Sigmoid colon (tissue), 7 donors: ENCODE results near the gene SEC24B. TPM values are rescaled to one million over a fixed set of nuclear protein-coding genes. Genes with fewer than 3 reads are reported as not detected.

Experiments used
- DNase-seq: peaks from one replicate; pipeline ENCODE4 v3.0.0-alpha.2; 2019
- H3K27ac ChIP-seq, 4 donors: fragments of 200-600 bp; sonication (generic); one replicate each; pipeline ENCODE4 v1.5.1; 2016 to 2019; ENCODE audit warnings: mild to moderate bottlenecking in 1 of 4
- H3K27me3 ChIP-seq, 3 donors: fragments of 200-600 bp; sonication (generic); one replicate each; pipeline ENCODE4 v1.5.1; 2019; ENCODE audit warnings: mild to moderate bottlenecking in 1 of 3
- H3K36me3 ChIP-seq, 4 donors: fragments of 200-600 bp; sonication (generic); one replicate each; pipeline ENCODE4 v1.5.1; 2016 to 2019
- H3K4me1 ChIP-seq, 4 donors: fragments of 200-600 bp; sonication (generic); one replicate each; pipeline ENCODE4 v1.5.1; 2017 to 2019
- H3K4me3 ChIP-seq, 4 donors: fragments of 200-600 bp; sonication (generic); one replicate each; pipeline ENCODE4 v1.5.1; 2017 to 2019; ENCODE audit warnings: mild to moderate bottlenecking in 2 of 4, moderate library complexity in 1 of 4
- H3K9me3 ChIP-seq, 4 donors: fragments of 200-600 bp in 3 of 4; sonication (generic) in 3 of 4; one replicate each; pipeline versions ENCODE4 v1.5.1 to v1.6.1; 2013 to 2019
- EP300 ChIP-seq, 4 donors: sonication (generic); formaldehyde crosslinking; IDR thresholded peaks; one replicate each; pipeline ENCODE4 v1.6.1; 2017; ENCODE audit warnings: antibody characterized with exemption in 4 of 4
- POLR2A ChIP-seq, 2 donors: fragments of 450-650 bp; IDR thresholded peaks; one replicate each; pipeline ENCODE4 v1.6.1; 2016; ENCODE audit warnings: antibody characterized with exemption in 2 of 2, mild to moderate bottlenecking in 2 of 2, moderate library complexity in 2 of 2
- POLR2AphosphoS5 ChIP-seq, 4 donors: sonication (generic); formaldehyde crosslinking; IDR thresholded peaks; one replicate each; pipeline ENCODE4 v1.6.1; 2017; ENCODE audit warnings: antibody characterized with exemption in 4 of 4
- WGBS, 2 donors: extraction: QIAGEN DNeasy Blood & Tissue Kit; methylation state at CpG; one replicate each; pipeline ENCODE4 v1.1.7; 2013; 5-methylcytosine and 5-hydroxymethylcytosine counted together
- intact Hi-C: fragments of 100-400 bp; cut with DNase I; formaldehyde crosslinking; loops from one replicate; pipeline ENCODE4 v1.15.1; 2023
- polyA plus RNA-seq, 3 donors: library from polyadenylated mRNA; stranded (reverse); fragments of 200-250 nt; gene quantifications; one replicate each; pipeline ENCODE4 v1.2.3, GENCODE V29; 2013
- total RNA-seq, 4 donors: library from RNA; depleted of rRNA; stranded (reverse); fragments of >200 nt; gene quantifications; one replicate each; pipeline ENCODE4 v1.1.0, GENCODE V29; 2016
- TF ChIP-seq, protein P1 (sequence below), 4 experiments: fragments of 450-650 bp in 3 of 4; fragments of 200-600 bp in 1 of 4; IDR thresholded peaks; one replicate each; pipeline ENCODE4 v1.5.1; 2016 to 2019; ENCODE audit warnings: antibody characterized with exemption in 4 of 4, mild to moderate bottlenecking in 3 of 4, moderate library complexity in 2 of 4
- donor health status: healthy with polysubstance abuse.
- donor health status: Bipolar disorder and iron deficiency.
- donor health status: healthy.

SEC24B gene
- total and polyA plus RNA-seq, 7 donors: 9.7 to 41.8 (median 35.3) TPM

DNA sequence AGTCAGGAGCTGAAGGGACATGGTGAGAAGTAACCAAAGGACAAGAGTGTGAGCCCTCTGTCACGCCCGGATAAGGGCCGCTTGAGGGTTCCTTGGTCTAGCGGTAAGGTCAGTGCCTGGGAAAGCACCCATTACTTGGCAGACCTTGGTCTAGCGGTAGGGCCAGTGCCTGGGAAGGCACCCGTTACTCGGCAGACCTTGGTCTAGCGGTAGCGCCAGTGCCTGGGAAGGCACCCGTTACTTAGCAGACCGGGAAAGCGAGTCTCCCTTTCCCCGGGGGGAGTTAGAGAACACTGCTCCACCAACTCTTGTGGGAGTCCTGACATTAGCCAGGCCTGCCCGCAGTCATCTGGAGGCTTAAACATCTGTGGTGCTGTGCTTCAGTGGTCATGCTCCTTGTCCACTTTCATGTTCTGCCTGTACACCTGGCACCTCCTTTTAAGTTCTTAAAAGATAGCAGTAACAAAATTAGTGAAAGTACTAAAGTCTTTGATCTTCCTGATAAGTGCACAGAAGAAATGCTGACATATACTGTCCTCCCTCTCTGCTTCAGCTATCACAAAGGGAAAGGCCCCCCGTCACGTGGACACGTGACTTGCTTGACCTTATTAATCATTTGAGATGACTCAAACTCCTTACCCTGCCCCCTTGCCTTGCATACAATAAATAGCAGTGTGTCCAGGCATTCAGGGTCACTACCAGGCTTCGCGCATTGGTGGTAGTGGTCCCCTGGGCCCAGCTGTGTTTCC lies 9.3 kb upstream of the SEC24B start:
- Histone ChIP-seq H3K27ac (no peak overlapping the region), H3K9me3 (no peaks in the 10 kb centered on the region), H3K4me1 (peaks cover 0 to 6% (median 4%) of the 10 kb centered on the region in 4 donors), H3K4me3 (no peak overlapping the region), H3K27me3 (no peaks in the 10 kb centered on the region), H3K36me3 (no peaks in the 10 kb centered on the region)
- DNase-seq: no peak
- intact Hi-C loops: loop anchor here (10.0 kb wide), 1 partner anchor 1091 kb away; no protein-coding TSS in a partner anchor
- TF ChIP-seq POLR2A (IDR thresholded peaks at IDR 0.05) (no peak), POLR2AphosphoS5 (IDR thresholded peaks at IDR 0.05) (no peak), EP300 (IDR thresholded peaks at IDR 0.05) (no peak)
- TF ChIP-seq, protein P1, sequence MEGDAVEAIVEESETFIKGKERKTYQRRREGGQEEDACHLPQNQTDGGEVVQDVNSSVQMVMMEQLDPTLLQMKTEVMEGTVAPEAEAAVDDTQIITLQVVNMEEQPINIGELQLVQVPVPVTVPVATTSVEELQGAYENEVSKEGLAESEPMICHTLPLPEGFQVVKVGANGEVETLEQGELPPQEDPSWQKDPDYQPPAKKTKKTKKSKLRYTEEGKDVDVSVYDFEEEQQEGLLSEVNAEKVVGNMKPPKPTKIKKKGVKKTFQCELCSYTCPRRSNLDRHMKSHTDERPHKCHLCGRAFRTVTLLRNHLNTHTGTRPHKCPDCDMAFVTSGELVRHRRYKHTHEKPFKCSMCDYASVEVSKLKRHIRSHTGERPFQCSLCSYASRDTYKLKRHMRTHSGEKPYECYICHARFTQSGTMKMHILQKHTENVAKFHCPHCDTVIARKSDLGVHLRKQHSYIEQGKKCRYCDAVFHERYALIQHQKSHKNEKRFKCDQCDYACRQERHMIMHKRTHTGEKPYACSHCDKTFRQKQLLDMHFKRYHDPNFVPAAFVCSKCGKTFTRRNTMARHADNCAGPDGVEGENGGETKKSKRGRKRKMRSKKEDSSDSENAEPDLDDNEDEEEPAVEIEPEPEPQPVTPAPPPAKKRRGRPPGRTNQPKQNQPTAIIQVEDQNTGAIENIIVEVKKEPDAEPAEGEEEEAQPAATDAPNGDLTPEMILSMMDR (IDR thresholded peaks at IDR 0.05): no peak
- WGBS, 2 donors: 93 to 94% methylated on average over 19 of the region's 19 CpGs

DNA sequence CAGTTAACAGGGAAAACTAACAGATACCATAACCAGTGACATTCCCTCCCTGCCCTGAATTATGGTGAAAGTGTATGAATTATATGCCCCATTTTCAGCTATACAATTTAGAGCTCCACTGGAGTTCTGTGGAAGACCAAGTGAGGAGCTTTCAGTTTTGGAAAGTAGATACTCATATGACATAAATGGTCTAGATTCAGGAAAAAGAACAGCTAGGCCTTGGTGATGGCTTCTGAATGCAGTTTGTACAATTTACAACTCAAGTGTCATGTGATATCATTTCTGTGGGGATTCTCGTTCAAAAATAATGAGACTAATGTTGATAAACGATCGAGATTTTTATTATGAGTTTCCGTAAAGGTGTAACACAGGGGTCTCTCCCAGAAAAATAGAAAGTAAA lies 8.2 kb upstream of the SEC24B start:
- Histone ChIP-seq H3K4me3 (no peak overlapping the region), H3K4me1 (peaks cover 0 to 6% (median 4%) of the 10 kb centered on the region in 4 donors), H3K36me3 (no peaks in the 10 kb centered on the region), H3K27ac (no peak overlapping the region), H3K9me3 (no peaks in the 10 kb centered on the region), H3K27me3 (no peaks in the 10 kb centered on the region)
- WGBS, 2 donors: 83 to 91% methylated on average over 4 of the region's 4 CpGs
- intact Hi-C loops: loop anchor here (10.0 kb wide), 1 partner anchor 1089 kb away; no protein-coding TSS in a partner anchor
- TF ChIP-seq, protein P1 (IDR thresholded peaks at IDR 0.05): no peak
- TF ChIP-seq POLR2A (IDR thresholded peaks at IDR 0.05) (no peak), EP300 (IDR thresholded peaks at IDR 0.05) (no peak), POLR2AphosphoS5 (IDR thresholded peaks at IDR 0.05) (no peak)
- no peak for DNase-seq

DNA sequence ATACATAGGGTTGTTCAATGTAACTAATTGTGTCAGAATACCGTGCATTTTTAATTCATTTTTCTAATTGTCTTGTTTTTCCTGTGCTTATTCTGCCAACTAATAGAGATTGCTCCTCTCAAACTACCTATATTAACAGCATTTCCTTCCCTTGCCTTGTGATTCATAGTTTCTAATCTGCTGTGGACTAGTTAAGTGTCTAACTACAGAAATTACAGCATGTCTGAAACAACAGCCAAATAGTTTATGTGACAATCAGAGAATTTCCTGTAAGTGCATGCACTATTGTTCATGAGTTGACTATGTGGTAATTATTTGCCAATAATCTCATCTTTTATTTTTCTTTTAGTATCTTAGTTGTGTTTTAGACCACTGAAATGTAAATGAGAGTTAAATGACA lies 4.1 kb upstream of the SEC24B start:
- Histone ChIP-seq H3K4me1 (peaks cover 0 to 15% (median 9%) of the 10 kb centered on the region in 4 donors), H3K9me3 (no peaks in the 10 kb centered on the region), H3K4me3 (no peak overlapping the region), H3K27me3 (no peaks in the 10 kb centered on the region), H3K27ac (no peak overlapping the region), H3K36me3 (no peaks in the 10 kb centered on the region)
- no peak for DNase-seq
- intact Hi-C loops: loop anchor here (10.0 kb wide), 1 partner anchor 1085 kb away; no protein-coding TSS in a partner anchor
- 82 to 89% methylated on average over 1 of the region's 1 CpG for WGBS, 2 donors
- TF ChIP-seq POLR2A (IDR thresholded peaks at IDR 0.05) (no peak), EP300 (IDR thresholded peaks at IDR 0.05) (no peak), POLR2AphosphoS5 (IDR thresholded peaks at IDR 0.05) (no peak)
- TF ChIP-seq, protein P1 (IDR thresholded peaks at IDR 0.05): no peak

DNA sequence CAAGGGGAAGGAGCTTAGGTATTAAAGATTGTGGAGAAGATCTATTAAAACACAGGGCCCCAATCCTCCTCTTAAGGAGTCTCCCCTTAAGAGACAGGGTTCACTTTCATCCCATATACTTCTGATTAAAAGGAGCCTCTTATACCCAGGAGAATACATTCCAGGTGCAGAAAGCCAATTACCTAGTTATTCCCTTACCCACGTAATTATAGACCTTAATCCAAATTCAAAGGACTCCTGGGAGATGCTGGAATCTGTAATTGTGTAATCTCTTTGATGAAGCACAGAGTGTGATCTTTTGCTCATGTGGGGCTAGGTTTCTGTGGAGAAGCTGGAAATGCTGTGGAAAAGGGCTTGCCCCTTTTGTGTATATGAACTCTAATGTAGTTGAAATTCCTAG lies 1.4 kb upstream of the SEC24B start:
- Histone ChIP-seq H3K27me3 (no peaks in the 10 kb centered on the region), H3K4me3 (no peak overlapping the region), H3K9me3 (no peaks in the 10 kb centered on the region), H3K36me3 (no peaks in the 10 kb centered on the region), H3K4me1 (peaks cover 0 to 41% (median 32%) of the 10 kb centered on the region in 4 donors), H3K27ac (peak overlapping the region; percentile 87 to 94 (median 93))
- TF ChIP-seq, protein P1 (IDR thresholded peaks at IDR 0.05): no peak
- TF ChIP-seq EP300 (IDR thresholded peaks at IDR 0.05): no peak
- TF ChIP-seq POLR2AphosphoS5 (IDR thresholded peaks at IDR 0.05): no peak
- no peak for TF ChIP-seq POLR2A (IDR thresholded peaks at IDR 0.05)
- 51 to 84% methylated on average over 1 of the region's 1 CpG for WGBS, 2 donors
- intact Hi-C loops: loop anchor here (5.0 to 10.0 kb wide), 5 partner anchors 80 to 807 kb away; partner anchors contain the start of genes CASP6, GAR1, PLA2G12A and RPL34
- no peak for DNase-seq
